Ascending aorta (tissue), 2 donors: ENCODE measurements around the gene SART3. TPM values are rescaled to one million over a fixed set of nuclear protein-coding genes. Genes with fewer than 3 reads are reported as not detected.

Source experiments
- DNase-seq, 2 donors: peaks; one replicate each; pipeline ENCODE4 v3.0.0-alpha.2; 2019; ENCODE audit warnings: low spot score in 2 of 2
- H3K27ac ChIP-seq, 2 donors: fragments of 200-600 bp; sonication (generic); one replicate each; pipeline ENCODE4 v1.5.1; 2016 to 2017; ENCODE audit warnings: mild to moderate bottlenecking in 1 of 2
- H3K27me3 ChIP-seq: fragments of 200-600 bp; sonication (generic); one replicate; pipeline ENCODE4 v1.5.1; 2017
- H3K36me3 ChIP-seq, 2 donors: fragments of 200-600 bp; sonication (generic); one replicate each; pipeline ENCODE4 v1.5.1; 2016
- H3K4me1 ChIP-seq, 2 donors: fragments of 200-600 bp; sonication (generic); one replicate each; pipeline ENCODE4 v1.5.1; 2016 to 2017; ENCODE audit warnings: mild to moderate bottlenecking in 1 of 2
- H3K4me3 ChIP-seq, 2 donors: fragments of 200-600 bp; sonication (generic); one replicate each; pipeline ENCODE4 v1.5.1; 2016 to 2017; ENCODE audit warnings: mild to moderate bottlenecking in 1 of 2
- H3K9me3 ChIP-seq, 2 donors: fragments of 200-600 bp; sonication (generic); one replicate each; pipeline ENCODE4 v1.5.1; 2016
- intact Hi-C: fragments of 100-400 bp; cut with DNase I; formaldehyde crosslinking; loops from one replicate; pipeline ENCODE4 v1.15.1; 2023
- total RNA-seq: library from RNA; depleted of rRNA; stranded (reverse); fragments of >200 nt; gene quantifications from one replicate; pipeline ENCODE4 v1.1.0, GENCODE V29; 2016
- TF ChIP-seq, protein P1 (sequence below), 3 experiments: fragments of 200-600 bp in 2 of 3; fragments of 450-650 bp in 1 of 3; sonication (generic) in 2 of 3; IDR thresholded peaks; one replicate each; pipeline ENCODE4 v1.5.1; 2016 to 2019; ENCODE audit warnings: antibody characterized with exemption in 3 of 3, mild to moderate bottlenecking in 1 of 3, moderate library complexity in 1 of 3

The SART3 gene
- total RNA-seq, 1 donor from 2014 or later, result 22.9 TPM

DNA sequence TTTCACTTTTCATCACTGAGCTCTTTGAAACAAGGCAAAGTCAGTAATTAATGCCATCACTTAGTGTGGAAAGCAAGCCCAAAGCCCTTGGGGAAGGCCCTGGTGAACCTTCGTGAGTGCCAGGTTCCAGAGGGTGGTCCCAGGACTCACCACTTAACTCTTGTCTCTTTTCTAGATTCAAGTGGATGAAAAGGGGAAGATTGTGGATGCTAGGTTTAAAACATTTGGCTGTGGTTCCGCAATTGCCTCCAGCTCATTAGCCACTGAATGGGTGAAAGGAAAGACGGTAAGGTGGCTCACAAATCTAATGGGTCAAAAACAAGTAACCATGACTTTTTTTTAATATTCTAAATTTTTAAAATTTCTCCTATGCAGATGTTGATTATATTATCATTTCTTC lies 4.2 kb upstream of the SART3 start:
- Histone ChIP-seq H3K27me3 (no peaks in the 10 kb centered on the region), H3K4me1 (peaks cover under 1 to 18% of the 10 kb centered on the region in 2 donors), H3K4me3 (no peak overlapping the region), H3K27ac (peak overlapping the region in 1 of 2 donors; percentile 13), H3K9me3 (no peaks in the 10 kb centered on the region), H3K36me3 (peaks cover 44 to 52% of the 10 kb centered on the region in 2 donors)
- TF ChIP-seq, protein P1, sequence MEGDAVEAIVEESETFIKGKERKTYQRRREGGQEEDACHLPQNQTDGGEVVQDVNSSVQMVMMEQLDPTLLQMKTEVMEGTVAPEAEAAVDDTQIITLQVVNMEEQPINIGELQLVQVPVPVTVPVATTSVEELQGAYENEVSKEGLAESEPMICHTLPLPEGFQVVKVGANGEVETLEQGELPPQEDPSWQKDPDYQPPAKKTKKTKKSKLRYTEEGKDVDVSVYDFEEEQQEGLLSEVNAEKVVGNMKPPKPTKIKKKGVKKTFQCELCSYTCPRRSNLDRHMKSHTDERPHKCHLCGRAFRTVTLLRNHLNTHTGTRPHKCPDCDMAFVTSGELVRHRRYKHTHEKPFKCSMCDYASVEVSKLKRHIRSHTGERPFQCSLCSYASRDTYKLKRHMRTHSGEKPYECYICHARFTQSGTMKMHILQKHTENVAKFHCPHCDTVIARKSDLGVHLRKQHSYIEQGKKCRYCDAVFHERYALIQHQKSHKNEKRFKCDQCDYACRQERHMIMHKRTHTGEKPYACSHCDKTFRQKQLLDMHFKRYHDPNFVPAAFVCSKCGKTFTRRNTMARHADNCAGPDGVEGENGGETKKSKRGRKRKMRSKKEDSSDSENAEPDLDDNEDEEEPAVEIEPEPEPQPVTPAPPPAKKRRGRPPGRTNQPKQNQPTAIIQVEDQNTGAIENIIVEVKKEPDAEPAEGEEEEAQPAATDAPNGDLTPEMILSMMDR (IDR thresholded peaks at IDR 0.05), result no peak
- intact Hi-C loops, result no loop called here
- DNase-seq, result peak in 1 of 2 donors; percentile 28

DNA sequence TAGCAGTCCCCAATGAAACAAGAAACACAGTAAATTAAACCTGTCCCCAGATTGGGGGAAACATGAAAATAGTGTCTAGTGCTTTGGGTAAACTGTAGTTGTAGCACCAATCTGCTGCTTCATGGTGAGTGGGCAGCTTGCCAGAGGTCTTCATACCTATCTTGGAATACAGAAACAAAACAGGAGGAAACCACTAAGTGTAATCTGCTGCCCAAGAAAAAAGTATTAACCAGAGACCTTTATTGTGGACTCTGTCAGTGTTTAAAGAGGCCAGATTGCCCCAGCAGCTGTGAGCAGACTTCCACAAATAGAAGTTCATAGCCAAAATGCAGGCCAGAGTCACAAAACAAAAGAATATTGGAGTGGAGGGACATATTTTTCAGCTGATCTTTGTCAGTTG lies 3.8 kb upstream of the SART3 start:
- peaks cover 5 to 23% of the 10 kb centered on the region in 2 donors for H3K4me1 ChIP-seq
- H3K9me3 ChIP-seq, result no peaks in the 10 kb centered on the region
- H3K27me3 ChIP-seq, result no peaks in the 10 kb centered on the region
- H3K4me3 ChIP-seq, result no peak overlapping the region
- intact Hi-C loops, result loop anchor here (1.0 to 5.0 kb wide), 5 partner anchors 54 to 1433 kb away; partner anchors contain the start of genes ANKRD13A, GIT2, PRDM4 and USP30
- peaks cover 44 to 50% of the 10 kb centered on the region in 2 donors for H3K36me3 ChIP-seq
- TF ChIP-seq, protein P1 (IDR thresholded peaks at IDR 0.05), result no peak
- DNase-seq, result peak in 1 of 2 donors; percentile 52
- peak overlapping the region; percentile 13 to 29 for H3K27ac ChIP-seq

DNA sequence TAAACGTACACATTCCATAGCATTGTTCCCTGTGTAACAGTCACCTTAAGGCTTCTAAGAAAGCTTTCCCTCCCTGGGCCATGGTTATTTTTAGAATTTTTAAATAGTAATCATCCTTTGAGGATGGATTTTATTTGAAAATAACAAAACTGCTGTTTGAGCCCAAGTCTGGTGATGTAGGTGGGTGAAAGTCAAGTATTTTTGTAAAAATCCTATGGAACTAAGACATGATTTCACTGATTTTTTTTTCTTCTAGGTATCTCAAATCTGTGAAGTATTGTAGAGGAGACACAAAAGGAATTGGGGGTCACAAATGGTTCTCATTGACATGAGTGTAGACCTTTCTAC lies 2.8 kb upstream of the SART3 start:
- no peak for DNase-seq
- no peaks in the 10 kb centered on the region for H3K27me3 ChIP-seq
- H3K9me3 ChIP-seq, result no peaks in the 10 kb centered on the region
- H3K27ac ChIP-seq, result peak overlapping the region in 1 of 2 donors; percentile 29
- H3K36me3 ChIP-seq, result peaks cover 37 to 41% of the 10 kb centered on the region in 2 donors
- H3K4me1 ChIP-seq, result peaks cover 7 to 30% of the 10 kb centered on the region in 2 donors
- H3K4me3 ChIP-seq, result peak overlapping the region; percentile 96
- TF ChIP-seq, protein P1 (IDR thresholded peaks at IDR 0.05), result no peak
- intact Hi-C loops, result loop anchor here (1.0 to 5.0 kb wide), 9 partner anchors 55 to 1434 kb away; partner anchors contain the start of genes ANKRD13A, GIT2, PRDM4 and SSH1

DNA sequence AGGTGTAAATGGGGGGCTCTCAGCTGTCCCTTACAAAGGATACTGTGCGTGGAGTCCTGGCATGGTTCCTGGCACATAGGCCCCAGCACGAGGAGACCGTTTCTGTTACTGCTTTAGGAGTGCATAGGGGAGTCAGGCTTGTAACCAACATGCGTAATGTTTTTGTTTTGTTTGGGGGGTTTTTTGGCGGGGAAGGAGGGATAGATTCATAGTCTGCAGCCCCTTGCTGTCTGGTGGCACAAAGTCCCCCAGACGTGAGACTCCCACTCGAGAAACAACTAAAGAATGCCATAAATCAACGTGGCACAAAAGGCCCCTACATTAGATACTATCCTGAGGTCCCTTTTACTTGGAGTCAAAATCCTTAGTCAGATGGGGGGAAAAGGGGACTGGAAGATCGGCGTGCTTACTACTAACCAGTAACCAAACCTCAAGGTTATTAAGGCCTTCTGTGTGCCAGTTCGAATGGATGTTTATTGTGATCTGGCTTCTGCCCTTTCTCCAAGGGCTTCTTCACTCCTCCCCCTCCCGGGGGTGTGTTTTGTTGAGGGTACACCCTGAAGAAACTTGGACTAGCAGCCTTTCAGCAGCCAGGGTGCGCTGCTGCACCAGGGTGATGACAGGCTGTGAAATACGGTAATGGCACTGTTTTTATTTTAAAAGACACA lies 2.3 kb upstream of the SART3 start:
- Histone ChIP-seq H3K36me3 (peaks cover 32 to 36% of the 10 kb centered on the region in 2 donors), H3K9me3 (no peaks in the 10 kb centered on the region), H3K4me3 (peak overlapping the region; percentile 96), H3K27me3 (no peaks in the 10 kb centered on the region), H3K27ac (peak overlapping the region; percentile 90 to 95), H3K4me1 (peaks cover 7 to 31% of the 10 kb centered on the region in 2 donors)
- peak; percentile 62 to 91 for DNase-seq
- intact Hi-C loops, result loop anchor here (2.0 to 5.0 kb wide), 8 partner anchors 102 to 1434 kb away; partner anchors contain the start of genes ANKRD13A, GIT2, PRDM4 and SSH1
- TF ChIP-seq, protein P1 (IDR thresholded peaks at IDR 0.05), result peak; percentile 69 to 87 (median 81)

DNA sequence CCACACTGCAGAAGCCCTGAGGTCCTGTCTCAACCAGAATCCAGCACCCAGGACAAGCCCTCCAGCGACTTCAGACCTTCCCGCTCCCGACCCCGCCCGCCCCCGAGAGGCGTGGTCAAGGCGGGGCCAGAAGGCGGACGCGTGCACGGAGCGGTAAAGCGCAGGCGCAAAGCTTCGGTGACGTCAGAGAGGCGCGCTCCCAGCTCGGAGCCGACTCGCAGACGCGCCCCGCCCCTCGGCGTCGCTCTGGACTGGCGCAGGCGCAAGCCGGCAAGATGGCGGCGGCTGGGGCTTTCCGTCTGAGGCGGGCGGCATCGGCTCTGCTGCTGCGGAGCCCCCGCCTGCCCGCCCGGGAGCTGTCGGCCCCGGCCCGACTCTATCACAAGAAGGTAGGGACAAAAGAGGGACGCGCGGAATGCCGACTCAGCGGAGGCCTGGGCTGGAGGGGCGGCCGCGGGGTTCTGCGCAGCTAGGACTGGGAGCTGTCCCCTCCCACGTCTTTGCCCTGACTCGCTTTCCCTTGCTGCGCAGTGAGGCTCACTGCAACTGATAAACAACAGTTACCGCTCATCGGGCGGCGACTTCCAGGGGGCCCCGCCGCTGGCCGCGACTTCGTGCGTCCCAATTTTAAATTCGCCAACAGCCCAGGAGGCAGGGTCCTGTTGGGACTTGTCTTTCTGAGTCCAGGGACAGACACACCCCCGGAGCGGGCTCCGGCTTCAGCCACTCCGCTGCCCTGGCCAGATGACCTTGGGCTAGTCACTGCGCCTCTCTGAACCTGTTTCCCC lies 1.6 kb upstream of the SART3 start, which contains the start of gene ISCU:
Gene ISCU, plus strand, starts transcription at position 249 of the 788 bp plus-strand sequence. Its CDS starts 27 bp downstream, at position 276.
- H3K27ac ChIP-seq, result peak within 1 kb of the TSS; percentile 90 to 95
- intact Hi-C loops, result loop anchor here (1.0 to 5.0 kb wide), 11 partner anchors 47 to 1435 kb away; partner anchors contain the start of genes ALKBH2, ANKRD13A, FICD and GIT2
- H3K4me1 ChIP-seq, result peaks cover 7 to 37% of the 10 kb centered on the region in 2 donors
- no peaks in the 10 kb centered on the region for H3K27me3 ChIP-seq
- no peaks in the 10 kb centered on the region for H3K9me3 ChIP-seq
- peak within 1 kb of the TSS; percentile 96 for H3K4me3 ChIP-seq
- DNase-seq, result peak; percentile 79 to 97
- TF ChIP-seq, protein P1 (IDR thresholded peaks at IDR 0.05), result no peak
- peaks cover 25 to 36% of the 10 kb centered on the region in 2 donors for H3K36me3 ChIP-seq
